ENCODE data around the gene EMILIN1. TPM values are rescaled to one million over a fixed set of nuclear protein-coding genes. Genes with fewer than 3 reads are reported as not detected.

Gene EMILIN1
- total and polyA plus RNA-seq, 2 donors (not counting 1 experiment from before 2014, with no cell fraction given): 0.24 to 0.52 TPM

GRCh38 chr2:27053776-27054175 lies 24.6 kb upstream of the EMILIN1 start:
- peaks cover 7% of the 10 kb centered on the region for H3K27me3 Mint-ChIP-seq
- CTCF ChIA-PET: interaction anchor here (0.8 to 3.0 kb wide), 3 partner anchors 18 to 226 kb away, joined by 3 to 11 read pairs (median 3); partner anchors contain the start of gene OST4

More at GRCh38 chr2:27053776-27054175, 24.6 kb upstream of the EMILIN1 start:
- intact Hi-C loops (cut with micrococcal nuclease): no loop called here
- peaks cover 4 to 15% of the 10 kb centered on the region in 2 donors for H3K4me1 ChIP-seq (ENCODE audit: control insufficient read depth in 2 of 2, insufficient read depth in 2 of 2, low read length in 2 of 2)
- H3K27ac ChIP-seq (ENCODE audit: low read length in 2 of 2): no peak overlapping the region
- H4K20me1 ChIP-seq (ENCODE audit: control insufficient read depth, insufficient read depth, low read length, poor library complexity, severe bottlenecking): no peaks in the 10 kb centered on the region
- no peak overlapping the region for H2AFZ ChIP-seq (ENCODE audit: insufficient read depth, low read depth, low read length, poor library complexity, severe bottlenecking)
- no peak overlapping the region for H3K4me3 ChIP-seq (ENCODE audit: control extremely low read depth in 1 of 5, extremely low read depth in 1 of 5, insufficient read depth in 1 of 5, low read depth in 2 of 5, low read length in 4 of 5)
- no peak for DNase-seq
- POLR2A ChIA-PET: interaction anchor here (0.6 kb wide), 1 partner anchor 14 kb away, joined by 7 read pairs; no protein-coding TSS in a partner anchor
- peaks cover 0 to 26% of the 10 kb centered on the region in 2 experiments for H3K36me3 ChIP-seq (replicated peaks in 1 of 2; ENCODE audit: control extremely low read depth in 1 of 2, control insufficient read depth in 1 of 2, extremely low read depth in 1 of 2, insufficient read depth in 2 of 2, low read length in 1 of 2)
- H3K4me2 ChIP-seq (replicated peaks; ENCODE audit: low read depth, low read length, poor library complexity, severe bottlenecking): no peak overlapping the region
- Mint-ChIP-seq H3K27ac (no peak overlapping the region), H3K4me3 (peak overlapping the region; percentile 95), H3K9me3 (ENCODE audit: insufficient read depth) (no peaks in the 10 kb centered on the region), H3K4me1 (peaks cover 17% of the 10 kb centered on the region)
- no peaks in the 10 kb centered on the region for H3K27me3 ChIP-seq (replicated peaks in 1 of 4; ENCODE audit: control extremely low read depth in 1 of 4, control insufficient read depth in 3 of 4, insufficient read depth in 4 of 4, low read length in 3 of 4)
- 99% methylated on average over 7 of the region's 8 CpGs for WGBS (ENCODE audit: insufficient coverage)
- H3K9ac ChIP-seq (ENCODE audit: low read length): no peak overlapping the region
- ATAC-seq (ENCODE audit: low read depth): no peak
- no peaks in the 10 kb centered on the region for H3K9me3 ChIP-seq (ENCODE audit: control extremely low read depth in 1 of 3, control insufficient read depth in 2 of 3, insufficient read depth in 1 of 3, low read length in 2 of 3)
- no peak for TF ChIP-seq CTCF (IDR thresholded peaks at IDR 0.05)
- TF ChIP-seq EZH2 (IDR thresholded peaks at IDR 0.05; ENCODE audit: borderline replicate concordance, insufficient read depth, low read depth, low read length, poor library complexity, severe bottlenecking): no peak
- no peaks in the 10 kb centered on the region for H3K79me2 ChIP-seq (ENCODE audit: control insufficient read depth, insufficient read depth, low read length)
